Osteoblast (primary cell): ENCODE measurements around the gene RABGAP1L. TPM values are rescaled to one million over a fixed set of nuclear protein-coding genes. Genes with fewer than 3 reads are reported as not detected.

ENCODE experiments used
- DNase-seq: peaks from one replicate; pipeline ENCODE4 v3.0.0; 2011; ENCODE audit warnings: low spot score, mixed read lengths; ENCODE audit not compliant: insufficient read length; ENCODE audit errors: missing footprints
- H2AFZ ChIP-seq: 2 replicates; pipeline ENCODE4 v1.6.0; 2011; ENCODE audit warnings: mild to moderate bottlenecking, low read length
- H3K27ac ChIP-seq: 2 replicates; pipeline ENCODE4 v1.5.1; 2011; ENCODE audit warnings: mild to moderate bottlenecking, low read depth, low read length, moderate library complexity
- H3K27me3 ChIP-seq: 2 replicates; pipeline ENCODE4 v1.6.0; 2012; ENCODE audit warnings: mild to moderate bottlenecking, control low read depth, inconsistent platforms, low read length, moderate library complexity; ENCODE audit not compliant: insufficient read depth
- H3K36me3 ChIP-seq: 2 replicates; pipeline ENCODE4 v1.5.1; 2011; ENCODE audit warnings: mild to moderate bottlenecking, low read length, control low read depth, moderate library complexity; ENCODE audit not compliant: insufficient read depth
- H3K4me1 ChIP-seq: 2 replicates; pipeline ENCODE4 v1.5.1; 2011; ENCODE audit warnings: mild to moderate bottlenecking, low read length, control low read depth, moderate library complexity; ENCODE audit not compliant: insufficient read depth
- H3K4me2 ChIP-seq: 2 replicates; pipeline ENCODE4 v1.6.0; 2011; ENCODE audit warnings: mild to moderate bottlenecking, low read length; ENCODE audit not compliant: insufficient read depth
- H3K4me3 ChIP-seq: fragments of 200-600 bp; sonication (generic); 3 replicates; pipeline ENCODE4 v1.5.1; 2012; ENCODE audit warnings: mild to moderate bottlenecking, low read length, inconsistent platforms; ENCODE audit not compliant: insufficient read depth
- H3K79me2 ChIP-seq: 2 replicates; pipeline ENCODE4 v1.6.0; 2012; ENCODE audit warnings: mild to moderate bottlenecking, low read length, control low read depth, inconsistent platforms; ENCODE audit not compliant: insufficient read depth
- H3K9me3 ChIP-seq: 2 replicates; pipeline ENCODE4 v1.5.1; 2011; ENCODE audit warnings: low read depth, low read length, control low read depth
- H4K20me1 ChIP-seq: 2 replicates; pipeline ENCODE4 v1.6.0; 2012; ENCODE audit warnings: mild to moderate bottlenecking, low read length, control low read depth; ENCODE audit not compliant: insufficient read depth
- CTCF ChIP-seq: IDR thresholded peaks from 2 replicates; pipeline ENCODE4 v1.5.1; 2011; ENCODE audit warnings: mild to moderate bottlenecking, low read depth, low read length, moderate library complexity; ENCODE audit errors: extremely low read depth
- total RNA-seq: library from RNA; depleted of rRNA; stranded (reverse); fragments of >200 nt; gene quantifications from 2 replicates; pipeline ENCODE4 v1.2.3, GENCODE V29; 2012

RABGAP1L gene
- total RNA-seq, 1 donor = 30.0 TPM

DNA sequence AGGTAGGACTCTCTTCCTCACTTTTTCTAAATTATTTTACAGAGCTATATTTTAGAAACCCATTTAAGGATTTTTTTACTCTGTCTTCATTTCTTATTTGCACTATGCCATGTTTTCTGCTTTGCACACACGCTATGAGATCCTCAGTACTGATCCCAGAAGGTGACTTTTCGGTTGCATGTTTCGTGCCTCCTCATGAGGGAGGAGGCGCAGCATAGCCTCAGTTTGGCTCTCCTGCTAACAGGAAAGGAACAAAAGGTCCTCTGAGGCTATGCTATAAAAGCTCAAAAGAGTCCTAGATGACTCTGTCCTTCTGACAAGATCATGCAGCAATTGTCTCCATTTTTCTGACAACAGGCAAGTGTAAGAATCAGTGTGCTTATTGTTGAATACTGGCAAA is 478.2 kb downstream of the RABGAP1L start:
- H4K20me1 ChIP-seq = no peaks in the 10 kb centered on the region
- DNase-seq = no peak
- H2AFZ ChIP-seq = no peak overlapping the region
- H3K4me1 ChIP-seq = no peaks in the 10 kb centered on the region
- H3K27ac ChIP-seq = no peak overlapping the region
- H3K27me3 ChIP-seq = no peaks in the 10 kb centered on the region
- no peaks in the 10 kb centered on the region for H3K79me2 ChIP-seq
- no peak overlapping the region for H3K4me3 ChIP-seq
- no peaks in the 10 kb centered on the region for H3K36me3 ChIP-seq
- no peak for TF ChIP-seq CTCF
- no peak overlapping the region for H3K4me2 ChIP-seq
- no peaks in the 10 kb centered on the region for H3K9me3 ChIP-seq

- DNase-seq = no peak
Observed at GRCh38 chr1:174639461-174639860, 480.1 kb downstream of the RABGAP1L start.

DNA sequence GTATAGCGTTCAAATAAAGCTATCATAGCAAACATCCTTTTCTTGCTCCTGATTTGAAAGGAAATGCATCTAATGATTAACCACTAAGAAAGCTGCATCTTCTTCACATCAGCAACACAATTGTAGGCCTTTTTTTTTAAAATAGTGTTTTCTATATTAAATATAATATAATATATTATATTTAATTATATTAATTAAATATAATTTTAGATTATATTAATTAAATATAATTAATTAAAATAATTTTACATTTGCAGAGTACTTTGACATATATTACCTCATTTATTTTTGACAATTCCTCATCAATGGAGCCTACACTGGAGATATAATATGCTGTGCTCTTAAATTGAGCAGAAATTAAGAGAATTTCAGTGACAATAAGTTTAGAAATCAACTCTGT is 481.5 kb downstream of the RABGAP1L start:
- Histone ChIP-seq H3K9me3 (no peaks in the 10 kb centered on the region), H3K79me2 (no peaks in the 10 kb centered on the region), H3K4me3 (no peak overlapping the region), H3K27ac (no peak overlapping the region), H3K36me3 (no peaks in the 10 kb centered on the region), H3K4me1 (no peaks in the 10 kb centered on the region), H2AFZ (no peak overlapping the region), H3K27me3 (no peaks in the 10 kb centered on the region), H3K4me2 (no peak overlapping the region), H4K20me1 (no peaks in the 10 kb centered on the region)
- no peak for TF ChIP-seq CTCF
- no peak for DNase-seq

More at GRCh38 chr1:174639461-174639860, 480.1 kb downstream of the RABGAP1L start:
- TF ChIP-seq CTCF = no peak
- no peak overlapping the region for H3K27ac ChIP-seq
- no peaks in the 10 kb centered on the region for H3K79me2 ChIP-seq
- no peaks in the 10 kb centered on the region for H3K36me3 ChIP-seq
- no peaks in the 10 kb centered on the region for H3K4me1 ChIP-seq
- no peak overlapping the region for H2AFZ ChIP-seq
- no peaks in the 10 kb centered on the region for H3K27me3 ChIP-seq
- H3K4me2 ChIP-seq = no peak overlapping the region
- no peaks in the 10 kb centered on the region for H4K20me1 ChIP-seq
- no peaks in the 10 kb centered on the region for H3K9me3 ChIP-seq
- H3K4me3 ChIP-seq = no peak overlapping the region

- no peak for DNase-seq
- no peaks in the 10 kb centered on the region for H3K9me3 ChIP-seq
- H2AFZ ChIP-seq = no peak overlapping the region
- H3K4me2 ChIP-seq = no peak overlapping the region
- no peaks in the 10 kb centered on the region for H3K36me3 ChIP-seq
- no peaks in the 10 kb centered on the region for H3K79me2 ChIP-seq
- TF ChIP-seq CTCF = no peak
- no peak overlapping the region for H3K27ac ChIP-seq
- no peaks in the 10 kb centered on the region for H3K27me3 ChIP-seq
- no peaks in the 10 kb centered on the region for H4K20me1 ChIP-seq
- no peak overlapping the region for H3K4me3 ChIP-seq
- H3K4me1 ChIP-seq = no peaks in the 10 kb centered on the region
Observed at GRCh38 chr1:174642393-174642792, 483.1 kb downstream of the RABGAP1L start.
